ENCODE results near the gene UGGT1. TPM values are rescaled to one million over a fixed set of nuclear protein-coding genes. Genes with fewer than 3 reads are reported as not detected.

Gene UGGT1
- total and polyA plus RNA-seq, 2 donors (not counting 3 experiments of a cell fraction or from before 2014, with no cell fraction given) = 27.6 to 83.2 TPM

DNA sequence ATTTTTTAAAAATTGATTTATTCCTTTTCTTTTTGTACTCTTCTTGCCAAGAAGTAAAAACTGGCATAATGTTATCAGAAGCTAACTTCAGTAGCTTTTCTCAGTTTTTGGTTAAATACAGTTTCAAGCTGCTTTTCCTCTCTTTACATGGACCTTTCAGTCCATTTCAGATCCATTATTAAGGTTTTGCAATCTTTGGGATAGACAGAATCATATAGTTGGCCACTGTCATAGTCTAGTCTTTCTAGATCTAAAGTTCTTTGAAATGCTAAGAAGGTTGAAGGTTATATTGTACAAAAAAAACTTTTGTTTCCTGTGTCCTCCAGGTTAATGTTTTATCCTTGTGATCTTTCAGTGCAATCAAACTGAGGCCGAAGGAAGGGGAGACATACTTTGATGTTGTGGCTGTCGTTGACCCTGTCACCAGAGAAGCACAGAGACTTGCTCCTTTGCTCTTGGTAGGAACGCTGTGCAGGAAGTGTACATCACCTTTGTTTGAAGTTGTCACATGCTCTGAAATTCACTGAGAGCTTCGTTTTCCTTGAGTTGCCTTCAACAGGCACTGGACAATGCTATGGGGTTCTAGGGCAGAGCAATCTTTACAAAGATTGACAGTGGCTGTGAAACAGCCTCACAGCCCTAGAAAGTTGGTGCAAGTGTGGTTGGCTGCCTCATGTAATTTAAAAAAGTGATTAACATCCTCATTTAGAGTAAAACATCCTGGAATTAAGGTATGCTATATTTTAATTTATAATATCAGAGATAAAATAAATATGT is 79.1 kb downstream of the UGGT1 start:
- intact Hi-C loops (cut with micrococcal nuclease) = loop anchor here (1.0 to 10.0 kb wide), 3 partner anchors 26 to 365 kb away; partner anchors contain the start of gene SAP130
- FAIRE-seq (peak; percentile 37), DNase-seq (ENCODE audit: low read depth, low spot score) (no peak)
- H3K36me3 ChIP-seq (ENCODE audit: control insufficient read depth in 2 of 2, extremely low read depth in 1 of 2, insufficient read depth in 2 of 2, low read length in 2 of 2) = peaks cover 2 to 7% of the 10 kb centered on the region in 2 experiments
- dilution Hi-C loops (cut with MboI; ENCODE audit: extremely low pct_ligation_motif_present, low sequenced_read_pairs) = no loop called here
- BruUV-seq (replicated peaks) = no TSS peak
- no peak overlapping the region for H3K4me3 ChIP-seq (replicated peaks in 1 of 3; ENCODE audit: insufficient read depth in 1 of 3, low read depth in 1 of 3, low read length in 3 of 3)
- H3K9me3 ChIP-seq (replicated peaks; ENCODE audit: control insufficient read depth, insufficient read depth, low read length) = no peaks in the 10 kb centered on the region
- H3K27me3 ChIP-seq (ENCODE audit: control insufficient read depth in 2 of 2, insufficient read depth in 2 of 2, low read length in 2 of 2) = no peaks in the 10 kb centered on the region
- H3K79me2 ChIP-seq (ENCODE audit: control insufficient read depth, insufficient read depth, low read length) = no peaks in the 10 kb centered on the region
- no peak overlapping the region for H2AFZ ChIP-seq (ENCODE audit: low read depth, low read length)
- peak overlapping the region; percentile 50 for H3K4me2 ChIP-seq (ENCODE audit: insufficient read depth, low read length)
- H4K20me1 ChIP-seq (replicated peaks; ENCODE audit: control insufficient read depth, extremely low read depth, insufficient read depth, low read length) = no peaks in the 10 kb centered on the region
- no peak for TF ChIP-seq GATA2 (IDR thresholded peaks at IDR 0.05; ENCODE audit: insufficient read depth, insufficient read length, low read depth, low read length)
- peak overlapping the region; percentile 53 for H3K9ac ChIP-seq (replicated peaks; ENCODE audit: extremely low read depth, insufficient read depth, low read length)
- peak overlapping the region; percentile 77 for H3K27ac ChIP-seq (ENCODE audit: insufficient read depth, low read depth, low read length)
- CTCF ChIA-PET = interaction anchor here (0.8 to 2.9 kb wide), 7 partner anchors 9 to 67 kb away, joined by 3 to 33 read pairs (median 4); no protein-coding TSS in a partner anchor
- H3K4me1 ChIP-seq (ENCODE audit: control insufficient read depth, extremely low read depth, insufficient read depth, low read length) = peaks cover 31% of the 10 kb centered on the region
- POLR2A ChIA-PET = no interaction called here
- H3K9me1 ChIP-seq (replicated peaks; ENCODE audit: control insufficient read depth, extremely low read depth, insufficient read depth, low read length) = no peaks in the 10 kb centered on the region

DNA sequence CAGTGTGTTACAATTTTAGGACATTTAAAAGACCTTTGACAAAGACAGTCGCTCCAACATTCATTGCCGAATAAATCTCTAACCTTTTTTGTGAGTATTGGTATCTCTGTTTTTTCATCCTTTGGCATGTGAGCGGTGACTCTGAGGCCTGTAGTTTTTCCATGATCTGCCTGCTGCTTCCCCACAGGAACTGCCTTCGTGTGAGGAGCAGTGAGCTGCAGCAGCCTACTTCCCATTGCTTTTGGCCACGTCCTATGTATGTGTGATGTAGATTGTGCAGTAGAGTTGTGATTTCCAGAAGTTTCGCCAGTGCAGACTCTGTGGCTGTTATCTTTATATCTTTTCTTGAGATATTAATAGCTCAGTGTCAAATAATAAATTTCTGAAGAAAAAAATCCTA is 79.8 kb downstream of the UGGT1 start:
- Histone ChIP-seq H3K27me3 (ENCODE audit: control insufficient read depth in 2 of 2, insufficient read depth in 2 of 2, low read length in 2 of 2) (no peaks in the 10 kb centered on the region), H3K9me3 (replicated peaks; ENCODE audit: control insufficient read depth, insufficient read depth, low read length) (no peaks in the 10 kb centered on the region), H3K27ac (ENCODE audit: insufficient read depth, low read depth, low read length) (peak overlapping the region; percentile 77), H2AFZ (ENCODE audit: low read depth, low read length) (no peak overlapping the region), H4K20me1 (replicated peaks; ENCODE audit: control insufficient read depth, extremely low read depth, insufficient read depth, low read length) (no peaks in the 10 kb centered on the region), H3K9ac (replicated peaks; ENCODE audit: extremely low read depth, insufficient read depth, low read length) (no peak overlapping the region), H3K79me2 (ENCODE audit: control insufficient read depth, insufficient read depth, low read length) (no peaks in the 10 kb centered on the region), H3K36me3 (ENCODE audit: control insufficient read depth in 2 of 2, extremely low read depth in 1 of 2, insufficient read depth in 2 of 2, low read length in 2 of 2) (peaks cover 2 to 7% of the 10 kb centered on the region in 2 experiments), H3K4me3 (replicated peaks in 1 of 3; ENCODE audit: insufficient read depth in 1 of 3, low read depth in 1 of 3, low read length in 3 of 3) (no peak overlapping the region), H3K4me2 (ENCODE audit: insufficient read depth, low read length) (no peak overlapping the region), H3K4me1 (ENCODE audit: control insufficient read depth, extremely low read depth, insufficient read depth, low read length) (peaks cover 31% of the 10 kb centered on the region), H3K9me1 (replicated peaks; ENCODE audit: control insufficient read depth, extremely low read depth, insufficient read depth, low read length) (no peaks in the 10 kb centered on the region)
- dilution Hi-C loops (cut with MboI; ENCODE audit: extremely low pct_ligation_motif_present, low sequenced_read_pairs) = no loop called here
- intact Hi-C loops (cut with micrococcal nuclease) = loop anchor here (10.0 kb wide), 1 partner anchor 364 kb away; no protein-coding TSS in a partner anchor
- TF ChIP-seq POLR2A (IDR thresholded peaks at IDR 0.05; ENCODE audit: low read depth, low read length) (no peak), MAX (IDR thresholded peaks at IDR 0.05; ENCODE audit: insufficient read depth, insufficient read length) (no peak), JUN (IDR thresholded peaks at IDR 0.05; ENCODE audit: borderline replicate concordance, insufficient read depth, insufficient read length, low read depth) (no peak), FOS (IDR thresholded peaks at IDR 0.05; ENCODE audit: borderline replicate concordance, insufficient read depth, low read length) (no peak), EZH2 (IDR thresholded peaks at IDR 0.05; ENCODE audit: borderline replicate concordance, low read depth, low read length, severe bottlenecking) (no peak), POLR2AphosphoS5 (IDR thresholded peaks at IDR 0.05; ENCODE audit: insufficient read depth, low read depth, low read length) (no peak), GATA2 (IDR thresholded peaks at IDR 0.05; ENCODE audit: insufficient read depth, insufficient read length, low read depth, low read length) (no peak), MYC (IDR thresholded peaks at IDR 0.05; ENCODE audit: low read depth, low read length) (no peak)
- TF ChIP-seq, protein P1, sequence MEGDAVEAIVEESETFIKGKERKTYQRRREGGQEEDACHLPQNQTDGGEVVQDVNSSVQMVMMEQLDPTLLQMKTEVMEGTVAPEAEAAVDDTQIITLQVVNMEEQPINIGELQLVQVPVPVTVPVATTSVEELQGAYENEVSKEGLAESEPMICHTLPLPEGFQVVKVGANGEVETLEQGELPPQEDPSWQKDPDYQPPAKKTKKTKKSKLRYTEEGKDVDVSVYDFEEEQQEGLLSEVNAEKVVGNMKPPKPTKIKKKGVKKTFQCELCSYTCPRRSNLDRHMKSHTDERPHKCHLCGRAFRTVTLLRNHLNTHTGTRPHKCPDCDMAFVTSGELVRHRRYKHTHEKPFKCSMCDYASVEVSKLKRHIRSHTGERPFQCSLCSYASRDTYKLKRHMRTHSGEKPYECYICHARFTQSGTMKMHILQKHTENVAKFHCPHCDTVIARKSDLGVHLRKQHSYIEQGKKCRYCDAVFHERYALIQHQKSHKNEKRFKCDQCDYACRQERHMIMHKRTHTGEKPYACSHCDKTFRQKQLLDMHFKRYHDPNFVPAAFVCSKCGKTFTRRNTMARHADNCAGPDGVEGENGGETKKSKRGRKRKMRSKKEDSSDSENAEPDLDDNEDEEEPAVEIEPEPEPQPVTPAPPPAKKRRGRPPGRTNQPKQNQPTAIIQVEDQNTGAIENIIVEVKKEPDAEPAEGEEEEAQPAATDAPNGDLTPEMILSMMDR (IDR thresholded peaks at IDR 0.05; ENCODE audit: extremely low read depth in 1 of 2, insufficient read depth in 1 of 2, low read depth in 1 of 2, low read length in 2 of 2) = no peak
- no TSS peak for BruUV-seq (replicated peaks)
- FAIRE-seq = no peak
- ChIA-PET CTCF (interaction anchor here (0.8 to 2.9 kb wide), 5 partner anchors 8 to 63 kb away, joined by 3 to 33 read pairs (median 6); no protein-coding TSS in a partner anchor), POLR2A (no interaction called here)
- DNase-seq (ENCODE audit: low read depth, low spot score) = peak; percentile 75

All from endothelial cell of umbilical vein (primary cell).